HG03521 (cell line): ENCODE data around the gene F13A1.

Source experiments
- ATAC-seq: cut with Tn5 transposase; IDR thresholded peaks from one replicate; pipeline ENCODE4 v1.9.1; 2021; ENCODE audit warnings: mild to moderate bottlenecking, moderate library complexity; ENCODE audit not compliant: unreplicated experiment

The F13A1 gene

GRCh38 chr6:6196762-6197161 is 123.7 kb downstream of the F13A1 start:
- ATAC-seq = no peak

GRCh38 chr6:6195080-6195479 is 125.4 kb downstream of the F13A1 start:
- no peak for ATAC-seq

GRCh38 chr6:6193221-6193745 is 127.2 kb downstream of the F13A1 start:
- ATAC-seq = no peak

GRCh38 chr6:6191909-6192308 is 128.6 kb downstream of the F13A1 start:
- no peak for ATAC-seq

GRCh38 chr6:6191476-6191875 is 129.0 kb downstream of the F13A1 start:
- no peak for ATAC-seq

GRCh38 chr6:6180684-6181083 is 139.8 kb downstream of the F13A1 start:
- no peak for ATAC-seq

- no peak for ATAC-seq
These were observed 140.4 kb downstream of the F13A1 start for GRCh38 chr6:6179858-6180623.

GRCh38 chr6:6178795-6179194 is 141.7 kb downstream of the F13A1 start:
- ATAC-seq = no peak

GRCh38 chr6:6177754-6178153 is 142.7 kb downstream of the F13A1 start:
- ATAC-seq = no peak

- ATAC-seq = no peak
These were observed 143.8 kb downstream of the F13A1 start for GRCh38 chr6:6176586-6177228.

- ATAC-seq = no peak
These were observed 144.3 kb downstream of the F13A1 start for GRCh38 chr6:6176127-6176526.

GRCh38 chr6:6169141-6169540 is 151.3 kb downstream of the F13A1 start:
- no peak for ATAC-seq

- ATAC-seq = no peak
These were observed 154.4 kb downstream of the F13A1 start for GRCh38 chr6:6166064-6166463.

GRCh38 chr6:6164367-6164766 is 156.1 kb downstream of the F13A1 start:
- ATAC-seq = no peak

GRCh38 chr6:6154335-6154734 is 166.1 kb downstream of the F13A1 start:
- no peak for ATAC-seq

- no peak for ATAC-seq
These were observed 168.4 kb downstream of the F13A1 start for GRCh38 chr6:6152060-6152459.

- ATAC-seq = no peak
These were observed 172.2 kb downstream of the F13A1 start for GRCh38 chr6:6148192-6148815.

GRCh38 chr6:6131492-6132109 is 188.9 kb downstream of the F13A1 start:
- ATAC-seq = no peak

GRCh38 chr6:6125495-6125894 is 195.0 kb downstream of the F13A1 start:
- no peak for ATAC-seq

GRCh38 chr6:6123803-6124202 is 196.7 kb downstream of the F13A1 start:
- no peak for ATAC-seq

- ATAC-seq = no peak
These were observed 198.5 kb downstream of the F13A1 start for GRCh38 chr6:6121943-6122342.
